Suppressor macrophage treated with lipopolysaccharide for 4 hours (primary cell): Measurements from ENCODE around the gene PKD1L1.
A peak's percentile ranks its signal among the peaks of the same experiment; 100 is the strongest.

Experiments
- DNase-seq: peaks from one replicate; pipeline ENCODE4 v3.0.0-alpha.2; 2020

PKD1L1 gene

DNA sequence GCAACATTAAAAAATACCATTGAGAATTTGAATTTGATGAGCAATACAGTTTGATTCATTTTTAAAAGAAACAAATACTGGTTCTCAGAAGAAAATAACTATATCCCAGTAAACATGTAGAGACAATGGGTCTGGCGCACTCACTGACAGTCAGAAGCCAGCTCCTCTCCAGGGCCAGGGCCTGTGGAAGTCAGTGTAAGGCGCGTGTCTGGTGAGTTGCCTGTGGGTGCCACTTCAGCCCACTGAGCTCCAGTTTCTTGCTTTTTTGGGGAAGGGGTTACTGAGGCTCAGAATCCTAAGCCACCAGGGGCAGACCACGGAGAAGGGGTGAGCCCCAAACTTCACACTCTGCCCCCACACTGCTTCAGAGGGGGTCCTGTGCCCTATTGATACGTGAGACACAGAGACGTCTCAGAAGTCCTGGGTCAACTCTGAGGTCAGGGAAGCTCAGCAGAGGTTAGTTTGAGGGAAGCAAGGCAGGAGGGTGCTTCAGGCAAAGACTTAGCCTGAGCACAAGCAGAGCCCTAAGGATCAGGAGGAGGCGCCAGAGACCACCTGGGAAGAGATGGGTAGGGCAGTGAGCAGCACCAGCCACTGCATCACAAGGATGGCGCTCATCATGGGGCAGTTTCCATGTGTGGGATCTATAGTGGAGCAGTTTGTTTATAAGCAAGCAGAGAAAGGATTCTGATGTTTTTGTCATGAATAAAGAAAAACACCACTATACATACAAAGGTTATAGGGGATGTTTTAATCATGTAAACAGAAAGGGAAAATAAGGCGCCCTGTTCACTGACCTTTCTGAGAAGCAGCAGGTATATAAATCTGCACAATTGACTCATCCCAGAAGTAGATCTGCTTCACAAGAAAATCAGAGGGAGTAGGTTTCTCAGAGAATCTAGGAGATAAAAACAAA, 95.7 kb downstream of the PKD1L1 start:
- peak; percentile 7 for DNase-seq

DNA sequence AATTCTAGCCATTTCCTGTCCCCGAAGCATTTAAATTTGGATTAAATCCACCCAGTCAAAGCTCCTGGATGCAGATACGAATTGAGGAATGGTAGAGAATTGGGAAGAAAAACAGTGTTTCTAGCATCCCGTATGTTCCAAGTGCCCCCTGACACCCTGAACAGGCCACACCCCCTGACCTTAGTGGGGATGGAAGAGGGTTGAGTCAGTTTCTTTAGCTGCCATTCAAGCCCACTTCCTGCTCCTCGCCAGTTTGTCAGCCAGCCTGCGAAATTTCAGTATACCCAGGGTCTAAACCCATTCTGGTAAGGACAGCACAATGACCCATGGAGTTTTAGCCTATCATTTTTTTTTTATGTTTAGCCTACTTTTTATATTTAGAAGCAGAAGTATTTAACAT, 101.1 kb downstream of the PKD1L1 start:
- no peak for DNase-seq

DNA sequence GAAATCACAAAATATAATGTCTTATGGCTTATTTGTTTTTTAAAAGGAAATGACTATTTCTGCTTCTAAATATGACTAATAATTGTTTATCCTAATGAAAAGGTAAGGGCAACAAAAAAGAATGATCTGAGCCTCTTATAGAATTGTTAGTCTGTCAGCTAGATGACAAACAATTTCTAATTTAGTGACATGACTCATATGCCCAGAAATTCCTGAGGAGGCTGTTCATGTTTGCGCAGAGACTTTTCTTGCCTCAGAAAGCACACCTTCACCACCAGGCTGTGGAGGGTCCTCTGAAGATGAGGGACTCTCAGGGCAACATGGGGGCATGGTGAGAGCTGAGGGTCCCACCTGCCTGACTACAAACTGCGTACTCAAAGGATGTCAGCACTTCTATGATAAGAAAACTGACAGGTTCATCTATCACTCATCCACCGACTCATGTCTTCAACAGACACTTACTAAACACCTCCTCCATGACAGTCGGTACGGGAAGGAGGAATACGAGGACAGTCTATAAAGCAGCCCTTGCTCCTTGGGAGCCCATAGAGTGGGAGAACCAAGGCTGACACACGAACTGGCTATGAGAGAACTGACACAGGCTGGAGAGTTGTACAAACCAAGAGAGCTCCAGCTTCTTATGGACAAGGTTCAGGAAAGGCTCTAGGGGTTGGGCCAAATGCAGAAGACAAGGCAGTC, 102.0 kb downstream of the PKD1L1 start:
- no peak for DNase-seq

DNA sequence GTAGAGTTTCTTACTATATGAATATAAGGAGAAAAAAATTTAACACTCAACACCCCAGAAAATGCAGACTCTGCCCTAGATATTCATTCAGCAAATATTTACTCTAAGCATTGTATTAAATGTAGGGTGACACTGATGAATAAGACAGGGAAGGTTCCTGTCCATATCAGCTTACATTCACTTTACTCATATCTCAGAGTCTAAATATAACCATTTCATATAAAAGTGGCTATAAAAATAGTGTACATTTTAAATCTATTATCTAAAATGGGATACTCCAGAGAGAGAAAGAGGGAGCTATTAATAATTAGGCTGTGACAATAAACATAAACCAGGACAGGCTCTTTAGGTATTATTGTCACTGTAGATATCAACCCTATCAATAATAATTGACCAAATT, 104.0 kb downstream of the PKD1L1 start:
- no peak for DNase-seq

DNA sequence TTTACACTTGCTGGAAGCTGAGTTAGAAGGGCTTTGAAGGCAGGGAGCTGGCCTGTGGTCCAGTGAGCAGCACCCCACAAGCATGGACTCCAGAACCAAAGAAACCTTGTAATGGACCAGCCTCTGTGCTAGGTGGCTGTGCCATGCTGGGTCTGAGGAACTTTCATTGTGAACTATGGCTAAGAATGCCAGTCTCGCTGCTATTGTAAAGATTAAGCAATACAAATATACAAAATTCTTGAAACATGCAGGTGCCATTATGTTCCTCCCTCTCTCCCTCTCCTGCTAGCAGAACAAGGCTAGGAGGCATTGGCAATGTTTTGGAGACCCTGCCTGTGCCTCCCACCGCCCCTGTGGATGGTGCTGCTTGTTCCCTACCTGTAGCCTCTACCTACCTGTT, 105.0 kb downstream of the PKD1L1 start:
- DNase-seq: no peak

DNA sequence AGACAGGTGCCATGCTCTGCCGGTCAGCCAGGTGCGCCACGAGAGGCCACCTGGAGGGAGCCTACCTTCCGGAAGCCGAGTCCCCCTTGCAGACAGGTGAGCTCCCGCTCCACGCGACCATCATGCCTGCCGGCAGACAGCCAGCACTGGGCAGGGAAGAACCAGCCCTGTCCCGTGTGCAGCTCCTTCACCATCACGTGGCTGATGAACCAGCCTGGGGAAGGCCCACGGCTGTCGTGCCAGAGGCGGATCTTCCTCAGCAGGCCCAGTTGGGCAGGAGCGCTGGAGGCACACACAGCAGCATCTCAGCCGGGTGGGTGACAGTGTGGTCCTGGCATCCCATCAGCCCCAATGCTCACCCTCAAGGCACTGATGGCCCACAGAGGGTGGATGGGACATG, 108.9 kb downstream of the PKD1L1 start:
- DNase-seq: no peak

DNA sequence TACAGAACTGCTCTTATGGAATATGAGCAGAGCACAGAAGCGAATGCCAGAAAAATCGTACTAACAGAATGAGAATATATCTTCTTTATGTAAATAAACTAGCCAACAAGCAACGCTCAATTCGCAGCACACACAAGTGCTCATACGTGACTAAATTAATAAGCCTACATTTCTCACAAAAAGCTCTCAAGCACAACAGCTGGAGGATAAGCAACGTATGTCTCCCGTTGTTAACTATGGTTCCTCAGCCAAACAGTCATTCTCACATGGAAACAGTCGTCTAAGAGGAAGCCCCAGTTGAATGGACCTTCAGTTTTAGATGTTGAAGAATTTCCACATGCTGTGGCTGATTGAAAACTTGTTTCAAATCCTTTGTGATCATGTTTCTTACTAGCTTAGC, 110.4 kb downstream of the PKD1L1 start:
- no peak for DNase-seq

DNA sequence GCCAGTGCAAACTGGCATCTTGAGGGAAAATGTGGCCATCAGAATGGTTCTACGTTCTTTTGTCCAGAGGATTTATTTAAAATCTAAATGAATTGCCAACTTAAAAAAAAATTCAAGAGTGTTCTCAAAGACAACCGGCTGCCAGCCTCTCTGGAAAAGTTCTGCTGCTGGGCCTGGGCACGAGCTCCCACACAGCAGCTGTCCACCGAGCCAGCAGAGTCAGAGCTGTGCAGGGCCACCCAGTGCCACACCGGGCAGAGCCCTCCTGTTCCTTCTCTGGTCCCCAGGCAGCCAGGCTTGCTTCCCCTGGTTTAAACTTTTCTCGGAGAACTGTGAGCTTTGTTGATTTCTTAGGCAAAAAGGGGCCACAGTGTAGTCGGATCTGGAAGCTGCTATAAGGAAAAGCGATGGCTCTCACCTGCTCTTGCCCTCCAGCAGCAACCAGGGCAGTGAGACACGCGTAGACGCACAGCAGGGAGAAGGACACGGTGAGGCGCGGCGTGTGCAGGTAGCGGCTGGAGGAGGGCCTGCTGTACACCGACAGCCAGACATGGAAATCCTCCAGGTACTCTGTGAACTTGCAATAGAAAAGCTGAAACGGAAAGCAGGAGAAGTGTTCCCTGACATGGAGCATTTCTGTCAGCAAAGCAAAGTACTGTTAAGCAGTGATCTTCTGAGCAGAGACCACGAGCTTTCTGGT, 111.6 kb downstream of the PKD1L1 start:
- DNase-seq: no peak

DNA sequence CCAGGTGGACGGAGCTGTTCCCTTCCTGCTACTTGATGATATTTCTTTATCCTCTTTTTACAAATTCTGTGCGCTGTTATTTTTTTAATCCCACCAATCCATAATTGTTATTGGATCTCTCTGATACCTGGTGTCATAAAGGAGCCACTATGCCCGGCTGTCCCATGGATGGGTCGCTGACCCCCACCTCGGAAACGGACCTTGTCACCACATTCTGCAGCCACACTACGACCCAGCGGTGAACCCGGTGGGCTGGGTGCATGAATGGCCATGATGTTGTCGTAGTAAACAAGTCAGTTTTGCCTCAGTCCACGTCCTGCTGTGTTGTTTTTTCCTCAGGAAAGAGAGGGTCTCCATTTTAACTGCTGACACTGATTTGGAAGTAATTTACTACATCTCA, 112.2 kb downstream of the PKD1L1 start:
- no peak for DNase-seq

DNA sequence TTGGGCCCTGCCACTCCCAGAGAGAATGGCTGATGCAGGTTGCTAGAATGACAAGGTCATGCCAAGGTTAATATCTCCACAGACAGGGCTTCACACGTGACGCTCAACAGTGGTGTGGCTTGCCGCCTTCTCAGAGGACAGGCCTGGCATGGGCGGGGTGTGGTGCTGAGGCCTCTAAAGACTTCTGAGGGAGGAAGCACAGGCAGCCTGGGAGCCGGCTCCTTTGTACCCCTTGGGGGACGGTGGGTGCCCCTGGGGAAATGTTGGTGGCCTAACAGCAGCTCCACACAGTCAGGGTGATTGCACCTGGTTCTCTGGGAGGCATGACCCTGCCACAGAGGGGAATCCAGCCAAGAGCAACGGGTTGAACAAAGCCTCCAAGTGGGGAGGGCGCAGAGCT, 115.1 kb downstream of the PKD1L1 start:
- DNase-seq: no peak

DNA sequence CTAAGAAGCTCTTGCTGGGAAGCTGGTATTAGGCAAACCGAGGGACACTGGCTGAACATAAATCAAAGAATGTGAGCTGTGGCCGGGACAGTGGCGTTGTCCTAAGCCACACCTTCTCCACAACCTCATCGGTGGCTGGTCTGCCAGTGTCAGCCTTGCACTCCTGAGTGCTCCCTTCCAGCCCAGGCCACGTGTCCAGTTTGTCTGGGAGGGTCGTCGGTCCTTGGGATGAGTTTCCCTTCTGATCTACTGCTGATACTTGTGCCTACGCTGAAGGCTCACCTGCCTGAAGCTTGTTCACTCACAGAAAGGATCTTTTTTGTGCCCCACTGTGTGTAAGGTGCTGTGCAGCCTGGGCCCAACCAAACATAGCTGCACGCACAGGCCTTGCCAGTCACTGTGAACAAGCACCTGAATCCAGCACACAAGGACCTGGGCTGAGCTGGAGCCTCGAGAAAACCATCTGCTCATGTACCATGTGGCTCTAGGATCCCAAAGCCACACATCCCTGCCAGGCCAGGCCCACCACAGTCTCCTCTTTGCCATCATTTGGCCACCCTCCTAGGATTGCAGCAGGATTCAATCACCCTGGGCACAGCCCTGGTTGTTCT, 116.1 kb downstream of the PKD1L1 start:
- DNase-seq: no peak

DNA sequence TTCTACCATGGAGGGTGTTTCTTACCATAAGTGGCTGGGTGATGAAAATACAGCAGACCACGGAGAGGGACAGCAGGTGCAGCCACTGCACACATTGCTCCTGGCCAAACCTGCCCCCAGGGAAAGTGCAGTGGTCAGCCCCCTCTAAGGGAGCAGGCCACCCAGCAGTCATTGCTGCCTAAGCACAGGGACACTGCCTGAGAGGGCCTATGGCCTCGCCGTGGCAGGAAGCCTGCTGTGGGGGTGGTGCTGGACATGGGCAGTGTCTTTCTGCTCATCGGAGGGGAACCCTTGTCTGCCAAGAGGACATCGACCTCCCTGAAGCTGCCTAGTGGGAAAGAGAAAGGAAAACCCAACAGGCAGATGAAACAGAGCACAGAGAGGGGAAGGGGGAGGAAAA, 118.3 kb downstream of the PKD1L1 start:
- no peak for DNase-seq

DNA sequence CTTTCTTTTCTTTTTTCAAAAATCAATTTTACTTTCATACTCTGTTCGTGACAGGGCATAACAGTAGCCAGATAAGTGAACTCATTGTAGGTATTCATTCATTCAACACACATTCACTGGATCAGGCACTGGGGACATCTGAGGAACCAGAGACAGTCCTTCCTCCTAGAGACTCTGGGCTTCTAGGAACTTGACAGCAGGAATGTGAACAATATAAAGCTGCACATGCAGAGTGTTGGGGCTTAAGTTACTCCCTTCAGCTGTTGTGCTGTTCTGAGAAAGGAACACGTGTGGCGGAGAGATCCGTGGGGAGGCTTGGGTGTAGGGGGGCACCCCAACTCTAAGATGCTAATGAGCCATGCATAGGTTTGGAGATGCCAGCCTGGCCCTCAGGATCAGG, 120.4 kb downstream of the PKD1L1 start:
- no peak for DNase-seq

DNA sequence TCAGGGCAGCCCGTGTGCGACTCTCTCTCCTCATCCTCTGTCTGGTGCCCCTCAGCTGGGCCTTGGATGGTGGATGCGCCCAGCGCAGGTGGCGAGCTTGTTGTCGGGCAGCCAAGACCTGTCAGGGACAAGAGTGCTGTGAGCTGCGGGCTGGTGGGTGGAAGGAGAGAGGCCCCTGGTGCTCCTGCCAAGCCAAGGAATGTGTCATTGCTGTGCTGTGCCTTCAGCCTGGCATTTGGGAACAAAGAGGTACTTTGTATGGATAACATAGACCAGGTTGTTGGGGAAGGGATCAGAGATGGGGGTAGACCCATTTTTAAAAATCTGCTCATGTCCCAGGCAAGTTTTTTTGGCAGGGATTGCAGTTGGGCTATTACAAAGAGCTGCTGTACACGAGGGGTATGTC, 120.9 kb downstream of the PKD1L1 start:
- DNase-seq: no peak

DNA sequence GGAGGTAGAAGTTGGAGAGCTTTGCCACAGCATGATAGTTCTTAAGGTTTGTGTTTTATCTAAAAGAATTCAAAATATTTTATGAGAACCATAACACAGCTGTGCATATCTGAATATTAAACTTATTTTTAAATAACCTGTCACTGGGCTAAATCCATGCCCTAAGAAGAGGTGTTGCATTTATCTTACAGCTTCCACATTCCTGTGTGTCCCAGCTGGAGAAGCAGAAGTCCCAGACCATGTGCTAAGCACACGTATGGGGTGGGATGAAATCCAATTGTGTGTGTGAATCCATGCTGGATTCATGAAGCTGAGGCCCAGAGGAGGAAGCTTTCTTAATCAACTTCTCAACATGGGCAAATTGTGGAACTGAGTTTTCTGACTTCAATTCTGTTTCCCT, 121.5 kb downstream of the PKD1L1 start:
- no peak for DNase-seq

DNA sequence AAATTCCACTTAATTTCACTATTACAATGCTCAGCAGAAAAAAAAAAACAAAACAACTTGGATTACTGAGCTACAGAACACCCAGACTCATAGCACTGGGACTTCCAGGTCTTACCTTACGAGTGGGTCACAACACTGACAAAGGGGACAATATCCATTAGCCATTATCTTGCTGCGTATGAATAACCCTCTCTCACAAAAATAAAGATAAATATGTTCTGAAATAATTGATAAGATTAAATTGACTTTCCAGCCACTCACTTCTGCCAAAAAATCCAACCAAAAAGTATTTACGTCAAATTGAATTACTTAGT, 128.7 kb downstream of the PKD1L1 start:
- DNase-seq: no peak

DNA sequence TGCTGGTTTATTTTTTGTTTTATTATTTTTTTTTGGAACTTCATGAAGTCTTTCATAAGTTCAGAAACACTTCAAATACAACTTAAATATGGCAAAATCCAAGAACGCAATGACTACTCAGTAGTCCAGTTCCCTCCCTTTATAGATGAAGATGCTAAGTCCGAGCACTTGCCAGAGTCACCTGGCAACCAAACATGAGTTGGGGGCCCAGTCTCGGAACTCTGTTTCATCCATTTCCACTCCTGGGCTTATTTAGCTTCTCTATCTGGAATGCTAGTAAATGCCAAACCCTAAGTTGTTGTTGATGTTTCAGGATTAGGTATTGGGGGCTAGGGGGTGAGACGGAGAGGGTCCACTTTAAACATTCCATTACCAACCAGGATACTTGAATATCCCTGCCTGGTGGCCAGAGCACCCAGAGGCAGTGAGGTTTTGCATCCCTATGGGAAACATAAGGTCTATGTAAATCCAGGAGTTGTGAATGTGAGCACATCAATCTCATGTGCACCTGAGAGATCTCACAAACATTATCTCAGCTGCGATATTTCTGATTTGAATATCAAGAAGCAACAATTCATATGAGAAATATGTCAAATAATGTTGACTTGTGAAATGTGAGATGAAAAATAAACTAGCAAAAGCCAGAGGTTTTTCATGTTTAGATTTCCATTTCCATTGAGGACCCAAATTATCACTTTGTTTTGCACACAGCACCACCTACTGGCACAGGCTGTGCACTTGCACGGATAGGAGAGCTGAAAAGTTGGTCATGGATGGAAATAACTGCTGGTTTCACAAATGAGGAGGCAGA, 129.3 kb downstream of the PKD1L1 start:
- DNase-seq: peak; percentile 83

DNA sequence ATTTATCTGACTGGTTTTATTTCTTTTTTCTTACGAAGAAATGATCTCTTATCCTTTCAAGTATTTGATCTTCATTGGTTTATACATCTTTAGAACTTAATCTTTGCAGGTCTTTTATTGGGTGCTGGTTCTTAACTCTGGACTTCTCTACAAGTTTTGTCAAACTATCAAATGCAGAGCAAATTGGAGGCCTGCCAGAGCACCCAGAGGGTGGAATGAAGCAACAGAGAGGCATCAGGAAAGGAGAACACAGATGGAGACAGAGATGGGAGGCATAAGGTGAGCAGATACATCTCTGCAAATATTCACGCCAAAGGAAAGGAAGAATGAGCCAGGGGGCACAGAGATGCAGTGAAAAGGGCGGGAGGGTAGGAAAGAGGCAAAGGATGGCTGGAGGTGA, 130.3 kb downstream of the PKD1L1 start:
- DNase-seq: no peak

DNA sequence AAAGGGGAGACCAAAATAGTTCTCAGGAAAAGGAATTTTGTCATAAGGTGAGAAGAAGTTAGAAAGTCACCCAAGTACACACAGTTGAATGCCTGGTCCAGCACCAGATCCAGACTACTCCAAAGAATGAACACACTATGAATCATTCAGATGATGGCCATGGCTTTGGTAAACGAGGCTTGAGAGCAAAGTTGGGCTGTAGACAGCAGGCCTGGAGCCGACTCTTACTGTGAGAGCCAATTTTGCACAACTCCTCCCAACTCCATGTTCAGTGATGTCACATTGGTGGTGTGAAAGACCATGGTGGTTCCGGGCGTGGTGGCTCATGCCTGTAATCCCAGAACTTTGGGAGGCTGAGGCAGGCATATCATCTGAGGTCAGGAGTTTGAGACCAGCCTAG, 131.6 kb downstream of the PKD1L1 start:
- DNase-seq: no peak

DNA sequence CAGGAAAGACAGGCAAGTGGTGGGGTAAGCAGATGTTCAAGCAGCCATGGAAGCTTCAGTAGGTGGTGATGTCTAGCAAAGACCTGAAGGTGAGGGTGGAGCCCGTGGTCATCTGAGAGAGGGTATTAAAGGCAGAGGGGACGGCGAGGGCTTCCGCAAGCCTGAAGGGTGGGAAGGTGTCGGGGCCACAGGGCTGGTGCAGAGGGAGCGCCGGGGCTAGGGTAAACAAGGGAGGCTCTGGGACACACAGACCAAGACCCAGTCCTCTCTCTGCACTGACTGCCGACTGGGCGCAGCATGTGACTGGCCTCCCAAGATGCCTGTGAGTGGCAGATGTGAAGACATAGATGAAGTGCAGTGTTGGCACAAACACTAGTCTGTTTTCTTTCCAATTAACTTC, 132.4 kb downstream of the PKD1L1 start:
- DNase-seq: no peak

DNA sequence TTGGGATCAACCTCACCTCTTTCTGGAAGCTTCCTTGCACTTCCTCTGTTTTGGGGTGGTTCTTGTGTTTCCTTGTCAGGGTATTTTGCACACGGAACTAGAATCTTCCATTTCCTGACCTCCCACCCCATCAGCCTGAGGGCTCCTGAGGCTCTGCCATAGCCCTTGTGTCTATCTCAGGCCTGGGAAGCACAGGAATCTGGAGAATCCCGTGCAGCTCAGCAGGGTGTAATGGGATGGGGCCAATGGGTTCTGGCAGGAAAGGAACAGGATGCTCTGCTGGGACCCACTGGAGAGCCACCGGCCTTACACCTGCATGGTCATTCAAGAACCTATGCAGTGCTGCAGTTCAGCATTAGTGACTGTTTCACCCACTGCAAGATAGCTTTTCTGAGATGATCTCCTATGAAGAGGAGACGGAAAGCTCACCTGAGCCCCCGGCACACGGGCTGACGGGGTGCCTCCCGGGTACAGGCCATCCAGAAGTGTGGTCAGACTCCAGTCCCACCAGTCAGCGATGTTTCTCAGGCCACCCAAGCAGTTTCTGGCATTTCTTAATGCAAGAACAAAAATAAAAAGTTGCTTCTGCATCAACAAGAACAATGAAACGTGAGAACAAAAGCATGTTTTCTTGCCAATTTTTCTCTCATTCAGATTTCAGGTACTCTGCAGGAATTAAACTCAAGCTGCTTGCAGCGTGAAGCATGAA, 133.2 kb downstream of the PKD1L1 start:
- no peak for DNase-seq
